ENCODE data around the gene TDRD9. TPM values are rescaled to one million over a fixed set of nuclear protein-coding genes. Genes with fewer than 3 reads are reported as not detected.

The TDRD9 gene
- polyA plus RNA-seq, 1 donor from 2014 or later, result 15.9 TPM

DNA sequence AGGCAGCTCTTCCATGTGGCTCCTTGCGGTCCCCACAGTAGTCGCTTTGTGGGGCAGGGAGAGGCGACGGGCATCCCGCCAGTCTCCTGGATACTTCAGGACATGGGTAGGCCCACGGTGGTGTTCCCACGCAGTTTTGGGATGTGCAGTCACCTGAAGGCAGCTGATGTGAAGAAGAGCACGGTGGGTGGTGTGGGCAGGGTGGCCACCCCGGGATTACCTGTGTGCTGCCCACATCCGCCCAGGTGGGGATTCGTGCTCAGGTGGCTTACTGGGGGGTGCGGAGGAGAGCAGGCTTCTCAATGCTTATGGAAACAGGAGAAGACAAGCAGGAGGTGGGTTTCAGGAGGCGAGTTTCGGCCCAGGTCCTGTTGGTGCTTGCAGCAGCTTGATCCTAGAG lies 28.4 kb upstream of the TDRD9 start:
- H3K9ac ChIP-seq (ENCODE audit: low read length), result no peak overlapping the region
- H2AFZ ChIP-seq (ENCODE audit: low read depth, low read length), result no peak overlapping the region
- no peaks in the 10 kb centered on the region for H4K20me1 ChIP-seq (ENCODE audit: insufficient read depth)
- H3K36me3 ChIP-seq (ENCODE audit: insufficient read depth, low read length), result no peaks in the 10 kb centered on the region
- H3K27ac ChIP-seq (ENCODE audit: low read length), result no peak overlapping the region
- H3K79me2 ChIP-seq (replicated peaks; ENCODE audit: insufficient read depth, low read length), result no peaks in the 10 kb centered on the region
- H3K4me2 ChIP-seq (ENCODE audit: low read length), result no peak overlapping the region
- no peaks in the 10 kb centered on the region for H3K9me3 ChIP-seq (ENCODE audit: low read length)
- no peaks in the 10 kb centered on the region for H3F3A ChIP-seq (ENCODE audit: insufficient read depth, low read length, poor library complexity, severe bottlenecking)
- no peaks in the 10 kb centered on the region for H3K9me2 ChIP-seq (ENCODE audit: insufficient read depth, low read length)
- no peak overlapping the region for H3K4me3 ChIP-seq (ENCODE audit: low read length)
- TF ChIP-seq, protein P1, sequence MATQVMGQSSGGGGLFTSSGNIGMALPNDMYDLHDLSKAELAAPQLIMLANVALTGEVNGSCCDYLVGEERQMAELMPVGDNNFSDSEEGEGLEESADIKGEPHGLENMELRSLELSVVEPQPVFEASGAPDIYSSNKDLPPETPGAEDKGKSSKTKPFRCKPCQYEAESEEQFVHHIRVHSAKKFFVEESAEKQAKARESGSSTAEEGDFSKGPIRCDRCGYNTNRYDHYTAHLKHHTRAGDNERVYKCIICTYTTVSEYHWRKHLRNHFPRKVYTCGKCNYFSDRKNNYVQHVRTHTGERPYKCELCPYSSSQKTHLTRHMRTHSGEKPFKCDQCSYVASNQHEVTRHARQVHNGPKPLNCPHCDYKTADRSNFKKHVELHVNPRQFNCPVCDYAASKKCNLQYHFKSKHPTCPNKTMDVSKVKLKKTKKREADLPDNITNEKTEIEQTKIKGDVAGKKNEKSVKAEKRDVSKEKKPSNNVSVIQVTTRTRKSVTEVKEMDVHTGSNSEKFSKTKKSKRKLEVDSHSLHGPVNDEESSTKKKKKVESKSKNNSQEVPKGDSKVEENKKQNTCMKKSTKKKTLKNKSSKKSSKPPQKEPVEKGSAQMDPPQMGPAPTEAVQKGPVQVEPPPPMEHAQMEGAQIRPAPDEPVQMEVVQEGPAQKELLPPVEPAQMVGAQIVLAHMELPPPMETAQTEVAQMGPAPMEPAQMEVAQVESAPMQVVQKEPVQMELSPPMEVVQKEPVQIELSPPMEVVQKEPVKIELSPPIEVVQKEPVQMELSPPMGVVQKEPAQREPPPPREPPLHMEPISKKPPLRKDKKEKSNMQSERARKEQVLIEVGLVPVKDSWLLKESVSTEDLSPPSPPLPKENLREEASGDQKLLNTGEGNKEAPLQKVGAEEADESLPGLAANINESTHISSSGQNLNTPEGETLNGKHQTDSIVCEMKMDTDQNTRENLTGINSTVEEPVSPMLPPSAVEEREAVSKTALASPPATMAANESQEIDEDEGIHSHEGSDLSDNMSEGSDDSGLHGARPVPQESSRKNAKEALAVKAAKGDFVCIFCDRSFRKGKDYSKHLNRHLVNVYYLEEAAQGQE (IDR thresholded peaks at IDR 0.05; ENCODE audit: borderline replicate concordance), result no peak
- TF ChIP-seq SMC3 (conservative IDR thresholded peaks at IDR 0.05; ENCODE audit: poor library complexity) (no peak), RAD21 (conservative IDR thresholded peaks at IDR 0.05) (no peak), TAF1 (IDR thresholded peaks at IDR 0.05; ENCODE audit: low read depth) (no peak), MXI1 (conservative IDR thresholded peaks at IDR 0.05; ENCODE audit: poor library complexity, severe bottlenecking) (no peak), POLR2AphosphoS5 (IDR thresholded peaks at IDR 0.05) (no peak), EP300 (conservative IDR thresholded peaks at IDR 0.05; ENCODE audit: poor library complexity, severe bottlenecking) (no peak), EZH2 (IDR thresholded peaks at IDR 0.05; ENCODE audit: borderline replicate concordance, insufficient read depth, low read length, poor library complexity, severe bottlenecking) (no peak)
- TF ChIP-seq, protein P2, sequence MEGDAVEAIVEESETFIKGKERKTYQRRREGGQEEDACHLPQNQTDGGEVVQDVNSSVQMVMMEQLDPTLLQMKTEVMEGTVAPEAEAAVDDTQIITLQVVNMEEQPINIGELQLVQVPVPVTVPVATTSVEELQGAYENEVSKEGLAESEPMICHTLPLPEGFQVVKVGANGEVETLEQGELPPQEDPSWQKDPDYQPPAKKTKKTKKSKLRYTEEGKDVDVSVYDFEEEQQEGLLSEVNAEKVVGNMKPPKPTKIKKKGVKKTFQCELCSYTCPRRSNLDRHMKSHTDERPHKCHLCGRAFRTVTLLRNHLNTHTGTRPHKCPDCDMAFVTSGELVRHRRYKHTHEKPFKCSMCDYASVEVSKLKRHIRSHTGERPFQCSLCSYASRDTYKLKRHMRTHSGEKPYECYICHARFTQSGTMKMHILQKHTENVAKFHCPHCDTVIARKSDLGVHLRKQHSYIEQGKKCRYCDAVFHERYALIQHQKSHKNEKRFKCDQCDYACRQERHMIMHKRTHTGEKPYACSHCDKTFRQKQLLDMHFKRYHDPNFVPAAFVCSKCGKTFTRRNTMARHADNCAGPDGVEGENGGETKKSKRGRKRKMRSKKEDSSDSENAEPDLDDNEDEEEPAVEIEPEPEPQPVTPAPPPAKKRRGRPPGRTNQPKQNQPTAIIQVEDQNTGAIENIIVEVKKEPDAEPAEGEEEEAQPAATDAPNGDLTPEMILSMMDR (IDR thresholded peaks at IDR 0.05; ENCODE audit: poor library complexity, severe bottlenecking), result no peak
- no peaks in the 10 kb centered on the region for H3K27me3 ChIP-seq (ENCODE audit: insufficient read depth, low read depth, low read length)

DNA sequence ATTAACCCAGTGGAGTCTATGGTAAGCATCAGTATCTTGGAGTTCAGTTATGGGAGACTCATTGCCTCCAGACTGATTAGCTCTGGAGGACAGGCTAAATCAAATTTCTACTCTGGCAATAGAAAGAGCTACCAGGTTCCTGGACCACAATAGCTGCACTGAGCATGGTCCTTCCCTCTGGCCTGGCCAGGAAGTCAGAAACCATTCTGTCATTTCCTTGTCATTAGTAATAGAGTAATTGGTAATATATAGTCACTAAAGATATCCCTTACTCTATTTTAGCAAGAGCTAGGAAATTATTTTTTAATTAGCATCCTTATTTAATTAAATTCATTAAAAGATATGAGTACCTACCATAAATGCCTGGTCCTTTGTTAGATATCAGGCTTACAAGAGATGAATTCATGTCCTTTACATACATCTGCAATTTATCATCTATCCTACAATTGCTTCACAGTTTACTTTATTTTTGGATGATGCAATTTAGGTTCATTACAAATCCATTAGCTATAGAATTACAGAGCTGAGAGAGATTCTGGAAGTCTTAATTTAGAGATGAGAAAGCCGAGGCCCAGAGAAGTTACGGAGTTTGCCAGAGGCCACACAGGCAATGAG lies 23.7 kb upstream of the TDRD9 start:
- Histone ChIP-seq H3K79me2 (replicated peaks; ENCODE audit: insufficient read depth, low read length) (no peaks in the 10 kb centered on the region), H3K9me3 (ENCODE audit: low read length) (no peaks in the 10 kb centered on the region), H3K9me2 (ENCODE audit: insufficient read depth, low read length) (no peaks in the 10 kb centered on the region), H3K4me2 (ENCODE audit: low read length) (no peak overlapping the region), H3K36me3 (ENCODE audit: insufficient read depth, low read length) (no peaks in the 10 kb centered on the region), H3K27ac (ENCODE audit: low read length) (no peak overlapping the region), H3K9ac (ENCODE audit: low read length) (no peak overlapping the region), H4K20me1 (ENCODE audit: insufficient read depth) (no peaks in the 10 kb centered on the region), H3K27me3 (ENCODE audit: insufficient read depth, low read depth, low read length) (no peaks in the 10 kb centered on the region), H3K4me3 (ENCODE audit: low read length) (no peak overlapping the region), H2AFZ (ENCODE audit: low read depth, low read length) (no peak overlapping the region), H3F3A (ENCODE audit: insufficient read depth, low read length, poor library complexity, severe bottlenecking) (no peaks in the 10 kb centered on the region)
- no peak for TF ChIP-seq POLR2AphosphoS5 (IDR thresholded peaks at IDR 0.05)
- TF ChIP-seq, protein P2 (IDR thresholded peaks at IDR 0.05; ENCODE audit: poor library complexity, severe bottlenecking), result no peak

All from neural cell (in vitro differentiated cells).